Measurements from ENCODE around the gene PHOX2A.
A peak's percentile ranks its signal among the peaks of the same experiment; 100 is the strongest.

Gene PHOX2A

GRCh38 chr11:72233056-72233772 lies 10.8 kb downstream of the PHOX2A start:
- DNase-seq = no peak

DNA sequence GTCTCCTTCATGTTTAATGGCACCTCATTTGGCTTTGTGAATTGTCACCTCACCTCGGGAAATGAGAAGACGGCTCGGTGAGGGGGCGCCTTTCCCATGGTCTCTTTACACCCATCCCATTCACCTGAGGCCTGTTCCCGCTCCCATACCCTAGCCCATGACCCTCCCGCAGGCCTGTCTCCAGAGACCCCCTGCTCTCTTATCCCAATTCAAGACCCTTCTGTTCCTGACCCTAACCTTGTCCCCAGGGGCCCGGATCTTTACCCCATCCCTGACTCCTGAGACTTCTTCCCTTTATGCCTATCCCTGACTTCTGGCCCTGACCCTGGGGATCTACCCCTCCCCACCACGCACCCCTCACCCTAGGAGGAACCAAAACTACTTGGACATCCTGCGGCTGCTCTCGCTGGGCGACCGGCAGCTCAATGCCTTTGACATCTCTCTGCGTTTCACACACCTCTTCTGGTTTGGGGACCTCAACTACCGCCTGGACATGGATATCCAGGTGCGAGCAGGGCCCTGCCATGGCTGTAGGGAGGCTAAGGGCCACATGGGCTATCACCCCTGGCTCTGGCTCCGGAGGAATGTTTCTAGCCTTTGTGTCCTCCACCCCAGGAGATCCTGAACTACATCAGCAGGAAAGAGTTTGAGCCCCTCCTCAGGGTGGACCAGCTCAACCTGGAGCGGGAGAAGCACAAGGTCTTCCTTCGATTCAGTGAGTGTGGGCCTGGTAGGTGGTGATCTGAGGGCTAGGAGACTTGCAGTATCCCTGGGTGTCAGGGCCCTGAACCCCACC lies 11.5 kb downstream of the PHOX2A start:
- no peak for DNase-seq

- DNase-seq = no peak
These were observed 12.3 kb downstream of the PHOX2A start for GRCh38 chr11:72231396-72232259.

- DNase-seq = no peak
These were observed 13.1 kb downstream of the PHOX2A start for GRCh38 chr11:72230764-72231365.

GRCh38 chr11:72229925-72230763 lies 13.8 kb downstream of the PHOX2A start:
- DNase-seq = no peak

DNA sequence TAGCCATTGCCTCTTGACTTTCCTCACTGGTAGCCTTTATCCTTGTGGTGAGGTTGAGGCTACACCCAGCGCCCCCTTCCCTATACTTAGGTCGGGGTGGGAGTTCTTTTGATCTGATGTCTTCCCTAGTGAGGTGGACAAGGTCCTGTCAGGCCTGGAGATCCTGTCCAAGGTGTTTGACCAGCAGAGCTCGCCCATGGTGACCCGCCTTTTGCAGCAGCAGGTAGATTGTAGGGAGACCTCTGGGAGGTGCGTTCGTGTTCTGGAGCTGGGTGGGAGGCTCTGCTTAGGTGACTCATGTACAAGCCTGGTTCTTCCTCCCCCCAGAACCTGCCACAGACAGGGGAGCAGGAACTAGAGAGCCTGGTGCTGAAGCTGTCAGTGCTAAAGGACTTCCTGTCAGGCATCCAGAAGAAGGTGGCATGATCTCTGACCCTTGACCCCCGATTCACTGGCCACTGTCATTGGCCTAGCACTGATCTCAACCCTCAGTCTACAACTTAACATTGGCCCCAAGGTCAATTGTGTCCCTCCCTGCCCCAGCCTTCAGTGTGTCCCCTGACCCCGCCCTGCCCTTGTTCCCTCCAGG lies 14.5 kb downstream of the PHOX2A start:
- DNase-seq = no peak

- no peak for DNase-seq
These were observed 15.1 kb downstream of the PHOX2A start for GRCh38 chr11:72228844-72229231.

GRCh38 chr11:72228229-72228843 lies 15.6 kb downstream of the PHOX2A start:
- no peak for DNase-seq

- no peak for DNase-seq
These were observed 16.4 kb downstream of the PHOX2A start for GRCh38 chr11:72227316-72228228.

GRCh38 chr11:72226701-72227100 lies 17.3 kb downstream of the PHOX2A start:
- DNase-seq = no peak

DNA sequence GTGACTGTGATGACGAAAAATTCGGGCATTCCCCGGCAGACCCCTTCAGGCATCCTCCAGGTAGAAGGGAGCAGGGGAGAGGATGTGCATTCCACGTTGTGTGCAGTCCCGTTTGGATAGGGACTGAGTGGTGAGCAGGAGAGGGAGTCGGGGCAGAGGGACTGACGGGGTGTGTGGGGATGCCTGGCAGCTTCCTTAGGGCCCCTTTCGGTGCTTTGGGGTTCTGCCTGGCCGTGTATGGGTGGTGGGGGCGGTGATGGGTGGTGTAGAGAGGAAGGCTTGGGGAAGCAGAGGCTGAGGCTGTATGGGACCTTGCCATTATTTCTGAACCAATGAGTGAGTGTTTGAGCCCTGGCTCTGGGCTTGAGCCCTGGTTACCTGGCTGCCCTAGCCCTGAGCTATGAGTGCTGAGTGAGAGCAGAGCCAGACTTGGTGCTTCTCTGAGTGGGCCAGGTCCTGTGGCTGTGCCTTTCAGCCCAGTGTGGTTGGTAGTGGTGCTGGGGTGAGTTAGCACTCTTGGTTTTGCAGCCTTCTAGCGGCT lies 18.5 kb downstream of the PHOX2A start:
- no peak for DNase-seq

GRCh38 chr11:72224564-72225410 lies 19.2 kb downstream of the PHOX2A start, which contains the start of gene INPPL1:
Gene INPPL1 (plus strand): TSS chr11:72224767. CDS start chr11:72224985, 218 bp downstream.
- DNase-seq = peak; percentile 54

GRCh38 chr11:72223615-72224563 lies 20.1 kb downstream of the PHOX2A start:
- peak; percentile 79 for DNase-seq

DNA sequence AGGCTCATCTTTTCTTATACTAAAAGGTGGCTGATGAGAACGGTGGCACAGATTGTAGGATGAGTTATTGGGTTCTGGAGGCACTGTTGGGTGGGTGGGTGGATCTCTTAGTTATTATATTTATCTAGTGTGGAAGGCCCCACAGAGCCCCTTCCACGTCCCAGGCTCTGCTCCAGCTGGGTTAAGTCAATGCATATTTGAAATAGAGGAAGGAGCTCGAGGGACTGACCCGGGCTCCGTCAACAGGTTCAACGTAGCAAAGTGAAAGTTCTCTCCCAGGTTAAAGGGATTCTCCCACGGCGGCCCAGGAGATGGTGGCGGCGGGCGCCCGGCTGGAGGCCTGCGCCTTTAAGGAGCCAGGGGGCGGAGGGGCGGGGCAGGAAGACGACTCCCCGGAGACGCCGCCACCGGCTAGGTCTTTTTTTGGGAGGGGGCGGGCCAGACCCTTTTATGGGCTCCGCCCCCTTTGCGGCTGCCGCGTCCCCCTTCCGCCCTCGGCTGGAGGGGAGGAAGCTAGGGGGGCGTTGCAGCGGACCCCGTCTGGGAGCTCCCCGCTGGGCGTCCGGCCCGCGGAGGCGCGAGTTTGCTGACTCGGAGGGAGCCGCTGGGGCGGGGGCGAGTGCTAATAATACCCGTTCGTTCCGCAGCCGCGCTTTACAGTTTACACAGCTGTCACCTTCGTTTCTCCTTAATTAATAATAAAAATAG lies 20.9 kb downstream of the PHOX2A start:
- DNase-seq = peak; percentile 95

- DNase-seq = no peak
These were observed 21.7 kb downstream of the PHOX2A start for GRCh38 chr11:72222106-72222891.

All from fibroblast of skin of right biceps (primary cell).